T-helper 1 cell treated with Interleukin-12 subunit alpha and Interleukin-12 subunit beta and Interleukin-4 antibody, amounts not matched to agents 30 ng/mL and 1 ng/mL, for 36 hours (primary cell): ENCODE results near the gene RAB11A. TPM values are rescaled to one million over a fixed set of nuclear protein-coding genes. Genes with fewer than 3 reads are reported as not detected.

Experiments used
- intact Hi-C: fragments of 100-400 bp; cut with micrococcal nuclease; formaldehyde crosslinking; loops from one replicate; pipeline ENCODE4 v1.15.1; 2024
- total RNA-seq: library from RNA; stranded (reverse); gene quantifications from 2 replicates; pipeline ENCODE4 v1.2.3, GENCODE V29; 2022

The RAB11A gene
- total RNA-seq, 1 donor from 2014 or later = 212 TPM

DNA sequence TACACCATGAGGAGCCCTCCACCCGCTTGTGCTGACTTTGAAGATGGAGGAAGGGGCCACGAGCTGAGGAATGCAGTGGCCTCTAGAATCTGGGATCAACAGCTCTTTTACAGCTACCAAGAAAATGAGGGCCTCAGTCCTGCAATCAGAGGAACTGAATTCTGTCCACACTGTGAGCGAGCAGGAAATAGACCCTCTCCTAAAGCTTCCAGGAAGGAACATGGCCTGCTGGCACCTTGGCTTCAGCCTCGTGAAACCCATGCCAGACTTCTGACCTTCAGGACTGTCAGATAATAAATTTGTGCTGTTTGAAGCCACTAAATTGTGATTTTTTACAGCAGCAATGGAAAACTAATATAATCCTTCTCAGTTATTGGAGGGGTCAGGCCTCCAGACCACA lies 61.9 kb downstream of the RAB11A start:
- intact Hi-C loops = no loop called here

DNA sequence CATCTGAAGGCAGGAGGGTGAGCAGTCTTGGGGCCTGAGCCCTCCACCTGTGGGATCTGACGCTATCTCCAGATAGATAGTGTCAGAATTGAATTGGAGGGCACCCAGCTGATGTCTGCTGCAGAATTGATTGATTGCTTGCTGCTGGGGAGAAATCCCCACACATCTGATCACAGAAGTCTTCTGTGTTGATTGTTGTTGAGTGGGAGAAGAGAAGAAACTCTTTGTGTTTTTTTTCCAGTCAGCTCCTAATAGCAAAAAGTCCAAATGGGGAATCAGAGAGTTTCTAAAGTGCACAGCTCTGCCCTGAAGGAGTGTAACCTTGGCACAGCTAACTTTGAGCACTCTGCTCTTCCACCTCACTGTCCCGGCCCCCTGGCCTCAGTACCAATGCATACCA lies 66.1 kb downstream of the RAB11A start:
- intact Hi-C loops = no loop called here

DNA sequence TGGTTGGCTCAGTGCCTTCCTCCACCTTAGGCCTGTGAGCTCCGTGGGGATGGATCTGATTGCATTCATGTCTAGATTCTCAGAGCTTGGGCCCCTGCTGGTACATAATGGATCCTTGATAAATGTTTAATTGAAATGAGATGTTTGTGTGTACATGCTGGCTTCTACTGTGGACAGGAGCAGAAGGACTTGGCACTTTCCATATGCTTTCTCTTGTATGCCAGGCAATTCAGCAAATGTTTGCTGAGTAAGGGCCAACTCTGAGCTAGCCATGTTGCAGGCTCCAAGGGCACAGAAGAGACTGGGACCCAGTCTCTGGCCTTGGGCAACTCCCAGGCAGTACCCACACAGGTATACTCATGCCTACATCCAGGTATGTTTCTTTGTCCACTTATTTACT lies 67.0 kb downstream of the RAB11A start:
- intact Hi-C loops = no loop called here

DNA sequence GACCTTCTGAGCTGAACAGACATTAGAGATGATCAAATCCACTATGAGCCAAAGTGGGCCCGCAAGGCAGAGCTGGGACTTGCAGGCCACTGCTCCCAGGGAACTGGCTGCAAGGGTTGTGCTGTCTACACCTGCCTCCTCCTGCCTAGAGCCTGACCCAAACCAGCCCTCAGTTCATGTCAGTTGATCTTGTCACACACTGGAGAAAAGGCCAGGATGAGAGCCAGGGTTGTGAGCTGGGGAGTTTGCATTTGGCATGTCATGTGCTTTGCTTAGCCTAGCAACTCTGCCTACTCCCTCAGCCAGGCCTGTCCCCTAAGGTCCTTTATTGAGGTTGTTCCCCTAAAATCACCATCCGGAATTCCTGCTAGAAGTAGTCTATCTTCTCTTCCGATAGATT lies 67.8 kb downstream of the RAB11A start:
- intact Hi-C loops = no loop called here

- intact Hi-C loops = no loop called here
Observed at GRCh38 chr15:65937476-65937875, 68.2 kb downstream of the RAB11A start.

- intact Hi-C loops = no loop called here
Observed at GRCh38 chr15:65938604-65939003, 69.3 kb downstream of the RAB11A start.

- intact Hi-C loops = loop anchor here (10.0 kb wide), 1 partner anchor 305 kb away; no protein-coding TSS in a partner anchor
Observed at GRCh38 chr15:65939901-65940617, 70.8 kb downstream of the RAB11A start.

- intact Hi-C loops = loop anchor here (10.0 kb wide), 1 partner anchor 306 kb away; no protein-coding TSS in a partner anchor
Observed at GRCh38 chr15:65940618-65940909, 71.3 kb downstream of the RAB11A start.

Other genes with a start within 250 kb of the RAB11A start
- gene SLC24A1, start 247.6 kb upstream of the RAB11A start, total RNA-seq = 4.4 and 4.9 TPM in 2 replicates
- 49.6 and 49.9 TPM in 2 replicates for gene DENND4A, start 77.2 kb upstream of the RAB11A start, total RNA-seq